Testis (tissue), 2 donors: Measurements from ENCODE around the gene LUZP4.

Experiments used
- CTCF ChIP-seq, 3 experiments: fragments of 450-650 bp in 2 of 3; fragments of 200-600 bp in 1 of 3; sonication (generic) in 1 of 3; IDR thresholded peaks; one replicate each; pipeline ENCODE4 v1.5.1; 2016 to 2019; ENCODE audit warnings: antibody characterized with exemption in 3 of 3, mild to moderate bottlenecking in 2 of 3, moderate library complexity in 1 of 3
- POLR2A ChIP-seq: fragments of 450-650 bp; IDR thresholded peaks from one replicate; pipeline ENCODE4 v1.6.1; 2017; ENCODE audit warnings: antibody characterized with exemption, mild to moderate bottlenecking, moderate library complexity

GRCh38 chrX:115333446-115333845 lies 43.9 kb downstream of the LUZP4 start:
- no peak for TF ChIP-seq POLR2A
- TF ChIP-seq CTCF (IDR thresholded peaks at IDR 0.05) = no peak
